K562 (cell line): ENCODE results near the gene SPAG17. TPM values are rescaled to one million over a fixed set of nuclear protein-coding genes. Genes with fewer than 3 reads are reported as not detected.

Experiments used
- ATAC-seq: fragments of 200-7000 bp; cut with Tn5 transposase; 3 replicates; pipeline ENCODE4 v1.9.1; 2020; ENCODE audit warnings: moderate library complexity
- BruUV-seq: library from RNA; stranded (reverse); fragments of 400-500 nt; replicated peaks from 2 replicates; lab custom pipeline; 2021; lab: Mats Ljungman, UMichigan
- CTCF ChIA-PET: fragments of 300-600 bp; formaldehyde crosslinking; extraction: SDS; loops from one replicate; lab custom pipeline; 2021; ENCODE audit warnings: low intra/inter-chr PET ratio; lab: Yijun Ruan, JAX
- POLR2A ChIA-PET: fragments of 300-600, 350-650 bp; sonication (Branson Sonifier 250); formaldehyde crosslinking; extraction: SDS; loops from one replicate; lab custom pipeline; 2021; ENCODE audit warnings: antibody characterized with exemption, inconsistent platforms; lab: Yijun Ruan, JAX
- DNase-seq, 4 experiments: peaks; one replicate each; pipeline versions ENCODE4 v3.0.0 to v3.0.0-alpha.2; 2011 to 2018; ENCODE audit warnings: low spot score in 3 of 4, mixed read lengths in 3 of 4; ENCODE audit errors: extremely low read depth in 1 of 4
- FAIRE-seq: peaks from 2 replicates; lab custom pipeline; 2011; peaks lifted over from hg19 to GRCh38; lab: Jason Lieb, UNC
- H2AFZ ChIP-seq: 2 replicates; pipeline ENCODE4 v1.6.0; 2011; ENCODE audit warnings: low read depth, low read length, control low read depth, inconsistent platforms
- H3K27ac ChIP-seq: fragments of 200-600 bp; 3 replicates; pipeline ENCODE4 v1.8.0; 2011; ENCODE audit warnings: low read depth, mild to moderate bottlenecking, control low read depth, inconsistent platforms, low read length, moderate library complexity, mixed read lengths; ENCODE audit errors: extremely low read depth
- H3K27me3 ChIP-seq, 2 experiments: fragments of 300-600 bp in 1 of 2; 2 replicates in 1 of 2; 3 replicates in 1 of 2; pipeline versions ENCODE4 v1.6.0 to v1.8.0; 2011; ENCODE audit warnings: inconsistent platforms in 2 of 2, low read length in 2 of 2, mild to moderate bottlenecking in 1 of 2, mixed read lengths in 1 of 2, moderate library complexity in 1 of 2; ENCODE audit not compliant: control insufficient read depth in 2 of 2, insufficient read depth in 2 of 2
- H3K36me3 ChIP-seq: fragments of 300-600 bp; 3 replicates; pipeline ENCODE4 v1.8.0; 2011; ENCODE audit warnings: mild to moderate bottlenecking, low read length, inconsistent platforms; ENCODE audit not compliant: control insufficient read depth, insufficient read depth
- H3K4me1 ChIP-seq, 2 experiments: fragments of 200-600 bp in 1 of 2; replicated peaks in 1 of 2; 2 replicates in 1 of 2; 3 replicates in 1 of 2; pipeline versions ENCODE4 v1.5.1 to v1.8.0; 2011; ENCODE audit warnings: inconsistent platforms in 2 of 2, low read length in 2 of 2, mild to moderate bottlenecking in 1 of 2, mixed read lengths in 1 of 2, moderate library complexity in 1 of 2; ENCODE audit not compliant: control insufficient read depth in 2 of 2, insufficient read depth in 2 of 2
- H3K4me2 ChIP-seq: 2 replicates; pipeline ENCODE4 v1.6.1; 2011; ENCODE audit warnings: low read length, control low read depth, inconsistent platforms, mixed read lengths; ENCODE audit not compliant: insufficient read depth
- H3K4me3 ChIP-seq: fragments of 200-600 bp; sonication (generic), shearing (Covaris generic); 2 replicates; pipeline ENCODE4 v1.5.1; 2016; ENCODE audit warnings: control low read depth, inconsistent platforms
- H3K79me2 ChIP-seq: fragments of 200-600 bp; 3 replicates; pipeline ENCODE4 v1.8.0; 2011; ENCODE audit warnings: low read length, inconsistent platforms; ENCODE audit not compliant: control insufficient read depth, insufficient read depth
- H3K9ac ChIP-seq, 2 experiments: 2 replicates each; pipeline versions ENCODE4 v1.6.0 to v1.6.1; 2011; ENCODE audit warnings: low read depth in 2 of 2, low read length in 2 of 2, control low read depth in 1 of 2, inconsistent platforms in 1 of 2, mild to moderate bottlenecking in 1 of 2, mixed read lengths in 1 of 2; ENCODE audit not compliant: insufficient read depth in 1 of 2
- H3K9me1 ChIP-seq: one replicate; pipeline ENCODE4 v1.6.0; 2011; ENCODE audit warnings: inconsistent platforms, mild to moderate bottlenecking, low read length, moderate library complexity; ENCODE audit not compliant: control insufficient read depth, insufficient read depth
- H3K9me3 ChIP-seq: replicated peaks from 2 replicates; pipeline ENCODE4 v1.5.1; 2011; ENCODE audit warnings: low read depth, low read length, inconsistent platforms; ENCODE audit not compliant: control insufficient read depth, insufficient read depth
- H4K20me1 ChIP-seq: replicated peaks from 2 replicates; pipeline ENCODE4 v1.6.1; 2011; ENCODE audit warnings: low read length, inconsistent platforms, mixed read lengths; ENCODE audit not compliant: control insufficient read depth, insufficient read depth
- ATF1 ChIP-seq, 2 experiments: fragments of 450-650 bp in 1 of 2; IDR thresholded peaks; 2 replicates each; pipeline ENCODE4 v1.6.1; 2016; ENCODE audit warnings: missing compliant biosample characterization in 1 of 2, missing genetic modification characterization in 1 of 2
- CBFA2T2 ChIP-seq: fragments of 450-650 bp; conservative IDR thresholded peaks from 2 replicates; pipeline ENCODE4 v1.6.1; 2017; ENCODE audit warnings: mild to moderate bottlenecking
- HIVEP1 ChIP-seq: fragments of 250-450 bp; sonication (Bioruptor Pico); IDR thresholded peaks from 2 replicates; pipeline ENCODE4 v1.4.0; 2020; ENCODE audit warnings: mild to moderate bottlenecking
- KDM1A ChIP-seq, 2 experiments: fragments of 450-650 bp; IDR thresholded peaks; 2 replicates each; pipeline ENCODE4 v1.6.1; 2016; ENCODE audit warnings: mild to moderate bottlenecking in 2 of 2
- PTBP1 ChIP-seq: fragments of 200-400 bp; formaldehyde crosslinking; IDR thresholded peaks from 2 replicates; pipeline ENCODE4 v1.6.1; 2017; ENCODE audit warnings: low read depth, low read length
- PTRF ChIP-seq: fragments of 450-650 bp; IDR thresholded peaks from 2 replicates; pipeline ENCODE4 v1.6.1; 2016; ENCODE audit warnings: mild to moderate bottlenecking, missing genetic modification characterization, missing compliant biosample characterization
- SAP30 ChIP-seq: fragments of 200-600 bp; sonication (generic); IDR thresholded peaks from 2 replicates; pipeline ENCODE4 v1.6.1; 2012; ENCODE audit warnings: borderline replicate concordance, low read depth, mild to moderate bottlenecking, moderate library complexity, low read length, control low read depth, inconsistent platforms; ENCODE audit not compliant: insufficient read depth, poor library complexity, severe bottlenecking
- TARDBP ChIP-seq: fragments of 450-650 bp; IDR thresholded peaks from 2 replicates; pipeline ENCODE4 v1.6.1; 2016
- U2AF1 ChIP-seq: fragments of 200-400 bp; formaldehyde crosslinking; optimal IDR thresholded peaks from 2 replicates; pipeline ENCODE3; 2017; ENCODE audit warnings: mild to moderate bottlenecking, low read depth, low read length, moderate library complexity
- U2AF2 ChIP-seq: fragments of 200-400 bp; formaldehyde crosslinking; optimal IDR thresholded peaks from 2 replicates; pipeline ENCODE3; 2017; ENCODE audit warnings: low read depth, mild to moderate bottlenecking, low read length
- ZNF175 ChIP-seq: fragments of 200-800 bp; sonication (Bioruptor generic); IDR thresholded peaks from 2 replicates; pipeline ENCODE4 v1.6.1; 2016; ENCODE audit warnings: low read depth, mild to moderate bottlenecking, missing genetic modification characterization, missing compliant biosample characterization
- ZNF184 ChIP-seq: sonication (generic); formaldehyde crosslinking; IDR thresholded peaks from 2 replicates; pipeline ENCODE4 v1.5.0; 2020; ENCODE audit warnings: missing genetic modification reagents
- ZNF41 ChIP-seq: fragments of 250-450 bp; sonication (Bioruptor Pico); conservative IDR thresholded peaks from 2 replicates; pipeline ENCODE4 v1.4.0; 2020; ENCODE audit warnings: mild to moderate bottlenecking
- WGBS: fragments of 100-300 bp; shearing (Covaris generic); methylation state at CpG from one replicate; pipeline ENCODE4 v1.1.6; 2016; ENCODE audit warnings: low coverage, mixed read lengths; ENCODE audit not compliant: insufficient coverage; ENCODE audit errors: missing lambda C conversion rate; 5-methylcytosine and 5-hydroxymethylcytosine counted together
- in situ Hi-C: fragments of 300-500 bp; cut with MboI; formaldehyde crosslinking; loops from 4 replicates; pipeline ENCODE4 v1.15.0; 2018; ENCODE audit warnings: inconsistent platforms, mixed read lengths
- intact Hi-C: fragments of 100-400 bp; cut with micrococcal nuclease; formaldehyde crosslinking; loops from 2 replicates; pipeline ENCODE4 v1.14.2; 2022
- polyA plus RNA-seq, 8 experiments: library from polyadenylated mRNA; depleted of rRNA in 4 of 8; stranded (reverse) in 5 of 8; unstranded in 3 of 8; fragments of >200 nt; fragmentation: Nextera tagmentation in 2 of 8; fragmentation: Illumina TruSeq in 1 of 8; extraction: Ambion mirVana in 2 of 8; extraction: Trizol in 1 of 8; gene quantifications; 2 replicates each; pipeline versions ENCODE4 v1.2.1 to v1.2.3, GENCODE V29; 2011 to 2014; ENCODE audit warnings: inconsistent platforms in 1 of 8, missing spikeins in 1 of 8
- total RNA-seq, 7 experiments: library from RNA; depleted of rRNA in 6 of 7; stranded (reverse); fragments of >200 nt in 6 of 7; fragmentation: Illumina TruSeq in 2 of 7; extraction: Trizol in 2 of 7; gene quantifications; 2 replicates each; pipeline versions ENCODE4 v1.2.1 to v1.2.3, GENCODE V29; 2011 to 2021; ENCODE audit warnings: low replicate concordance in 1 of 7
- TF ChIP-seq, protein P1 (sequence below): fragments of 250-450 bp; sonication (Bioruptor Pico); IDR thresholded peaks from 2 replicates; pipeline ENCODE4 v1.4.0; 2020; ENCODE audit warnings: mild to moderate bottlenecking, moderate library complexity
- TF ChIP-seq, protein P2 (sequence below): fragments of 450-650 bp; formaldehyde crosslinking; IDR thresholded peaks from 2 replicates; pipeline ENCODE4 v1.4.0; 2020; ENCODE audit warnings: mild to moderate bottlenecking, moderate library complexity
- TF ChIP-seq, protein P3 (sequence below): fragments of 250-450 bp; sonication (Bioruptor Pico); IDR thresholded peaks from 2 replicates; pipeline ENCODE4 v1.5.0; 2022; ENCODE audit warnings: mild to moderate bottlenecking

SPAG17 gene
- total and polyA plus RNA-seq, 9 of the 15 experiments (the other 6 are each of a cell fraction or from before 2014, with no cell fraction given) = 0.07 to 2.1 (median 1.5) TPM

DNA sequence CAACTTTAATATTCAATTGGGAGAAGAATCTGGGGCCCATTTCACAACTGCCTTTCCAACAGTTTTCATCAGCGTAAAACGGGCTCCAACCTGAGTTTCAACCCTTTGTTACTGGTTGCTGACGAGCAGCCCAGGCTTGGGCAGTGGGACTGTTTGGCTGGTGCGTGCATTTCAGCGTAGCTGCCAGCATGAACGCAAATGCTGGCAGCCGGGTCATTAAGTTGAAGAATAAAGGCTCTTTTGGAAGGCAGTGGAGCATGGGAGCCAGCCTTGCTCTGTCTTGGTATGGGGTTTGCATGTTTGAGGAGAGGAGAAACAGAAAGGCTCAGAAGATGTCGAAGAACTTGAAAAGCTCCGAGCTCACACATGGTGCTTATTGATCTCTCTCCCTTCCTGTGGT, 214.8 kb downstream of the SPAG17 start:
- H2AFZ ChIP-seq = no peak overlapping the region
- no peaks in the 10 kb centered on the region for H3K79me2 ChIP-seq
- no peaks in the 10 kb centered on the region for H4K20me1 ChIP-seq
- in situ Hi-C loops = no loop called here
- 13% methylated on average over 9 of the region's 9 CpGs for WGBS
- TF ChIP-seq PTRF (tag) (no peak), ATF1 (CRISPR knock-in tag; IDR thresholded peaks at IDR 0.05) (no peak), ATF1 (tag; IDR thresholded peaks at IDR 0.05) (no peak), ZNF184 (CRISPR knock-in tag) (no peak), U2AF1 (no peak), ZNF41 (no peak), HIVEP1 (CRISPR knock-in tag) (no peak), SAP30 (no peak), ZNF175 (CRISPR knock-in tag) (no peak), PTBP1 (no peak), KDM1A (IDR thresholded peaks at IDR 0.05) (no peak), U2AF2 (no peak), TARDBP (no peak), CBFA2T2 (no peak)
- TF ChIP-seq, protein P1, sequence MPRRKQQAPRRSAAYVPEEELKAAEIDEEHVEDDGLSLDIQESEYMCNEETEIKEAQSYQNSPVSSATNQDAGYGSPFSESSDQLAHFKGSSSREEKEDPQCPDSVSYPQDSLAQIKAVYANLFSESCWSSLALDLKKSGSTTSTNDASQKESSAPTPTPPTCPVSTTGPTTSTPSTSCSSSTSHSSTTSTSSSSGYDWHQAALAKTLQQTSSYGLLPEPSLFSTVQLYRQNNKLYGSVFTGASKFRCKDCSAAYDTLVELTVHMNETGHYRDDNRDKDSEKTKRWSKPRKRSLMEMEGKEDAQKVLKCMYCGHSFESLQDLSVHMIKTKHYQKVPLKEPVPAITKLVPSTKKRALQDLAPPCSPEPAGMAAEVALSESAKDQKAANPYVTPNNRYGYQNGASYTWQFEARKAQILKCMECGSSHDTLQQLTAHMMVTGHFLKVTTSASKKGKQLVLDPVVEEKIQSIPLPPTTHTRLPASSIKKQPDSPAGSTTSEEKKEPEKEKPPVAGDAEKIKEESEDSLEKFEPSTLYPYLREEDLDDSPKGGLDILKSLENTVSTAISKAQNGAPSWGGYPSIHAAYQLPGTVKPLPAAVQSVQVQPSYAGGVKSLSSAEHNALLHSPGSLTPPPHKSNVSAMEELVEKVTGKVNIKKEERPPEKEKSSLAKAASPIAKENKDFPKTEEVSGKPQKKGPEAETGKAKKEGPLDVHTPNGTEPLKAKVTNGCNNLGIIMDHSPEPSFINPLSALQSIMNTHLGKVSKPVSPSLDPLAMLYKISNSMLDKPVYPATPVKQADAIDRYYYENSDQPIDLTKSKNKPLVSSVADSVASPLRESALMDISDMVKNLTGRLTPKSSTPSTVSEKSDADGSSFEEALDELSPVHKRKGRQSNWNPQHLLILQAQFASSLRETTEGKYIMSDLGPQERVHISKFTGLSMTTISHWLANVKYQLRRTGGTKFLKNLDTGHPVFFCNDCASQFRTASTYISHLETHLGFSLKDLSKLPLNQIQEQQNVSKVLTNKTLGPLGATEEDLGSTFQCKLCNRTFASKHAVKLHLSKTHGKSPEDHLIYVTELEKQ (CRISPR knock-in tag) = no peak
- TF ChIP-seq, protein P2, sequence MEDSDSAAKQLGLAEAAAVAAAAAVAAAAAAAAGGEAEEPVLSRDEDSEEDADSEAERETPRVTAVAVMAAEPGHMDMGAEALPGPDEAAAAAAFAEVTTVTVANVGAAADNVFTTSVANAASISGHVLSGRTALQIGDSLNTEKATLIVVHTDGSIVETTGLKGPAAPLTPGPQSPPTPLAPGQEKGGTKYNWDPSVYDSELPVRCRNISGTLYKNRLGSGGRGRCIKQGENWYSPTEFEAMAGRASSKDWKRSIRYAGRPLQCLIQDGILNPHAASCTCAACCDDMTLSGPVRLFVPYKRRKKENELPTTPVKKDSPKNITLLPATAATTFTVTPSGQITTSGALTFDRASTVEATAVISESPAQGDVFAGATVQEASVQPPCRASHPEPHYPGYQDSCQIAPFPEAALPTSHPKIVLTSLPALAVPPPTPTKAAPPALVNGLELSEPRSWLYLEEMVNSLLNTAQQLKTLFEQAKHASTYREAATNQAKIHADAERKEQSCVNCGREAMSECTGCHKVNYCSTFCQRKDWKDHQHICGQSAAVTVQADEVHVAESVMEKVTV (CRISPR knock-in tag) = no peak
- TF ChIP-seq, protein P3, sequence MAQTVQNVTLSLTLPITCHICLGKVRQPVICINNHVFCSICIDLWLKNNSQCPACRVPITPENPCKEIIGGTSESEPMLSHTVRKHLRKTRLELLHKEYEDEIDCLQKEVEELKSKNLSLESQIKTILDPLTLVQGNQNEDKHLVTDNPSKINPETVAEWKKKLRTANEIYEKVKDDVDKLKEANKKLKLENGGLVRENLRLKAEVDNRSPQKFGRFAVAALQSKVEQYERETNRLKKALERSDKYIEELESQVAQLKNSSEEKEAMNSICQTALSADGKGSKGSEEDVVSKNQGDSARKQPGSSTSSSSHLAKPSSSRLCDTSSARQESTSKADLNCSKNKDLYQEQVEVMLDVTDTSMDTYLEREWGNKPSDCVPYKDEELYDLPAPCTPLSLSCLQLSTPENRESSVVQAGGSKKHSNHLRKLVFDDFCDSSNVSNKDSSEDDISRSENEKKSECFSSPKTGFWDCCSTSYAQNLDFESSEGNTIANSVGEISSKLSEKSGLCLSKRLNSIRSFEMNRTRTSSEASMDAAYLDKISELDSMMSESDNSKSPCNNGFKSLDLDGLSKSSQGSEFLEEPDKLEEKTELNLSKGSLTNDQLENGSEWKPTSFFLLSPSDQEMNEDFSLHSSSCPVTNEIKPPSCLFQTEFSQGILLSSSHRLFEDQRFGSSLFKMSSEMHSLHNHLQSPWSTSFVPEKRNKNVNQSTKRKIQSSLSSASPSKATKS (CRISPR knock-in tag) = no peak
- intact Hi-C loops = no loop called here
- BruUV-seq = no TSS peak
- ChIA-PET CTCF (no interaction called here), POLR2A (interaction anchor here (1.3 kb wide), 1 partner anchor 10 kb away, joined by 3 read pairs; no protein-coding TSS in a partner anchor)
- no peak for DNase-seq
- H3K9me3 ChIP-seq = no peaks in the 10 kb centered on the region
- no peak overlapping the region for H3K9ac ChIP-seq
- H3K27ac ChIP-seq = no peak overlapping the region
- FAIRE-seq = no peak
- H3K36me3 ChIP-seq = peaks cover 5% of the 10 kb centered on the region; the same call in 1 of the 3 replicates
- no peaks in the 10 kb centered on the region for H3K9me1 ChIP-seq
- no peak; the same call in 2 of the 3 replicates for ATAC-seq
- H3K4me3 ChIP-seq = no peak overlapping the region
- H3K4me1 ChIP-seq = no peaks in the 10 kb centered on the region
- no peak overlapping the region for H3K4me2 ChIP-seq
- peaks cover 0 to 4% of the 10 kb centered on the region in 2 experiments; a peak in 3 of 5 replicates for H3K27me3 ChIP-seq
